ENCODE measurements around the gene CHMP4A.

GRCh38 chr14:24159777-24160498 is 53.4 kb downstream of the CHMP4A start:
- no peak for TF ChIP-seq MAX (IDR thresholded peaks at IDR 0.05; ENCODE audit: low read depth, low read length)
- TF ChIP-seq, protein P1, sequence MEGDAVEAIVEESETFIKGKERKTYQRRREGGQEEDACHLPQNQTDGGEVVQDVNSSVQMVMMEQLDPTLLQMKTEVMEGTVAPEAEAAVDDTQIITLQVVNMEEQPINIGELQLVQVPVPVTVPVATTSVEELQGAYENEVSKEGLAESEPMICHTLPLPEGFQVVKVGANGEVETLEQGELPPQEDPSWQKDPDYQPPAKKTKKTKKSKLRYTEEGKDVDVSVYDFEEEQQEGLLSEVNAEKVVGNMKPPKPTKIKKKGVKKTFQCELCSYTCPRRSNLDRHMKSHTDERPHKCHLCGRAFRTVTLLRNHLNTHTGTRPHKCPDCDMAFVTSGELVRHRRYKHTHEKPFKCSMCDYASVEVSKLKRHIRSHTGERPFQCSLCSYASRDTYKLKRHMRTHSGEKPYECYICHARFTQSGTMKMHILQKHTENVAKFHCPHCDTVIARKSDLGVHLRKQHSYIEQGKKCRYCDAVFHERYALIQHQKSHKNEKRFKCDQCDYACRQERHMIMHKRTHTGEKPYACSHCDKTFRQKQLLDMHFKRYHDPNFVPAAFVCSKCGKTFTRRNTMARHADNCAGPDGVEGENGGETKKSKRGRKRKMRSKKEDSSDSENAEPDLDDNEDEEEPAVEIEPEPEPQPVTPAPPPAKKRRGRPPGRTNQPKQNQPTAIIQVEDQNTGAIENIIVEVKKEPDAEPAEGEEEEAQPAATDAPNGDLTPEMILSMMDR (IDR thresholded peaks at IDR 0.05; ENCODE audit: low read depth, low read length) = no peak
- no peak for TF ChIP-seq POLR2A (IDR thresholded peaks at IDR 0.05; ENCODE audit: extremely low read depth, insufficient read length)
